NCI-H2029 (cell line): Measurements from ENCODE around the gene NCK2.

Experiments used
- DNase-seq: peaks from one replicate; lab custom pipeline; 2025; lab: John Stamatoyannopoulos, UW

NCK2 gene

GRCh38 chr2:105744909-105745853 is at the start of gene NCK2:
TSS of gene NCK2 (plus strand) at chr2:105744912. CDS start at chr2:105855064, 110,152 bp downstream.
- DNase-seq, result no peak

GRCh38 chr2:105697781-105698449 is 46.8 kb upstream of the NCK2 start:
- DNase-seq, result no peak

GRCh38 chr2:105698820-105699219 is 45.9 kb upstream of the NCK2 start:
- no peak for DNase-seq

GRCh38 chr2:105701042-105701441 is 43.7 kb upstream of the NCK2 start:
- DNase-seq, result no peak

- DNase-seq, result no peak
Measured at GRCh38 chr2:105708697-105709096, 36.0 kb upstream of the NCK2 start.

- DNase-seq, result no peak
Measured at GRCh38 chr2:105711394-105711793, 33.3 kb upstream of the NCK2 start.

GRCh38 chr2:105712166-105712915 is 32.4 kb upstream of the NCK2 start:
- DNase-seq, result no peak

GRCh38 chr2:105712981-105713596 is 31.6 kb upstream of the NCK2 start:
- DNase-seq, result no peak

GRCh38 chr2:105714141-105714540 is 30.6 kb upstream of the NCK2 start:
- DNase-seq, result no peak

GRCh38 chr2:105718846-105719481 is 25.7 kb upstream of the NCK2 start:
- DNase-seq, result no peak

GRCh38 chr2:105721991-105722511 is 22.7 kb upstream of the NCK2 start:
- DNase-seq, result no peak

- DNase-seq, result no peak
Measured at GRCh38 chr2:105722726-105723297, 21.9 kb upstream of the NCK2 start.

GRCh38 chr2:105723431-105723830 is 21.3 kb upstream of the NCK2 start:
- DNase-seq, result no peak

- no peak for DNase-seq
Measured at GRCh38 chr2:105725388-105725787, 19.3 kb upstream of the NCK2 start.

GRCh38 chr2:105730170-105730569 is 14.5 kb upstream of the NCK2 start:
- DNase-seq, result no peak

GRCh38 chr2:105731511-105731910 is 13.2 kb upstream of the NCK2 start:
- DNase-seq, result no peak

- DNase-seq, result no peak
Measured at GRCh38 chr2:105732101-105732500, 12.6 kb upstream of the NCK2 start.

- DNase-seq, result no peak
Measured at GRCh38 chr2:105732955-105733607, 11.6 kb upstream of the NCK2 start.

- DNase-seq, result no peak
Measured at GRCh38 chr2:105733875-105734274, 10.8 kb upstream of the NCK2 start.

- DNase-seq, result no peak
Measured at GRCh38 chr2:105734762-105735538, 9.8 kb upstream of the NCK2 start.
